ENCODE data around the gene SCNN1G.

The SCNN1G gene

DNA sequence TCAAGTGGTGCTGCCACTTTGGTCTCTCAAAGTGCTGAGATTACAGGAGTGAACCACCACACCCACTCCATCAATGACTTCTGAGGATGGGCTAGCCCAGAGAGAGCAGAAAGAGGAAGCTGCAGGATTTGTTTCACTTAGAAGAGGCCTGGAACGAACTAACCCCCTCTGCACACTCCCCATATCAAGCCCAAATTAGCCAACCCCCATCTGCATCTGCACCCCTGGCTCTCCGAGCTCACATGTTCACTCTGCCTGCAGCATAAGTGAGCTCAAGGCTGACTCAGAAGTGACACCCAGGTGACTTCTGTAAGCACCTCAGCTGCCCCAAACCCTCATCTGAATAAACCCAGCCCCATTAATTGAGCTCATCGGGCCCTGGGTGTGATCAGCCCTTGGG lies 4.8 kb downstream of the SCNN1G start:
- TF ChIP-seq, protein P1, sequence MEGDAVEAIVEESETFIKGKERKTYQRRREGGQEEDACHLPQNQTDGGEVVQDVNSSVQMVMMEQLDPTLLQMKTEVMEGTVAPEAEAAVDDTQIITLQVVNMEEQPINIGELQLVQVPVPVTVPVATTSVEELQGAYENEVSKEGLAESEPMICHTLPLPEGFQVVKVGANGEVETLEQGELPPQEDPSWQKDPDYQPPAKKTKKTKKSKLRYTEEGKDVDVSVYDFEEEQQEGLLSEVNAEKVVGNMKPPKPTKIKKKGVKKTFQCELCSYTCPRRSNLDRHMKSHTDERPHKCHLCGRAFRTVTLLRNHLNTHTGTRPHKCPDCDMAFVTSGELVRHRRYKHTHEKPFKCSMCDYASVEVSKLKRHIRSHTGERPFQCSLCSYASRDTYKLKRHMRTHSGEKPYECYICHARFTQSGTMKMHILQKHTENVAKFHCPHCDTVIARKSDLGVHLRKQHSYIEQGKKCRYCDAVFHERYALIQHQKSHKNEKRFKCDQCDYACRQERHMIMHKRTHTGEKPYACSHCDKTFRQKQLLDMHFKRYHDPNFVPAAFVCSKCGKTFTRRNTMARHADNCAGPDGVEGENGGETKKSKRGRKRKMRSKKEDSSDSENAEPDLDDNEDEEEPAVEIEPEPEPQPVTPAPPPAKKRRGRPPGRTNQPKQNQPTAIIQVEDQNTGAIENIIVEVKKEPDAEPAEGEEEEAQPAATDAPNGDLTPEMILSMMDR (IDR thresholded peaks at IDR 0.05; ENCODE audit: extremely low read depth, insufficient read depth, missing control alignments), result no peak
- DNase-seq (ENCODE audit: low spot score), result no peak
- in situ Hi-C loops (cut with MboI; ENCODE audit: low pct_unique_long_range_greater_than_20kb, low sequenced_read_pairs, unreplicated experiment), result loop anchor here (10.0 kb wide), 1 partner anchor 247 kb away; no protein-coding TSS in a partner anchor

DNA sequence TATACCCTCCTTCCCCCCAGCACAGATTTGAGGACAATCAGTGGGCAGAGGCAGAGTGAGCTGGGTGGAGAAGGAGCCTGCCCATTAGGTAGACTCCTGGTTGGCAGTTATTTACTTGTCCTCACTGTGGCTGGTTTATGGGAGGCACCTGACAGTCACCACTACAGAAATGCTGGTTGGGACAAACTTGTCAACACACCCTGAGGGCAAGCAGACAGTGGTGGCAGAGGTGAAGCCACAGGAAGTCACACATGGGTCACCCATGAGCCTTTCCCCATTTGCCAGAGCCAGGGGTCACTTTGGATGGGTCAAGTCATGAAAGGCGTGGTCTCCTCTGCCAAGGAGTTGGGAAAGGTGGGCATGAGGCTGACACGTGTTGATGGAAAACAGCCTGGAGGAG lies 6.4 kb downstream of the SCNN1G start:
- TF ChIP-seq, protein P1 (IDR thresholded peaks at IDR 0.05; ENCODE audit: extremely low read depth, insufficient read depth, missing control alignments), result no peak
- in situ Hi-C loops (cut with MboI; ENCODE audit: low pct_unique_long_range_greater_than_20kb, low sequenced_read_pairs, unreplicated experiment), result loop anchor here (10.0 kb wide), 1 partner anchor 246 kb away; no protein-coding TSS in a partner anchor
- no peak for DNase-seq (ENCODE audit: low spot score)

DNA sequence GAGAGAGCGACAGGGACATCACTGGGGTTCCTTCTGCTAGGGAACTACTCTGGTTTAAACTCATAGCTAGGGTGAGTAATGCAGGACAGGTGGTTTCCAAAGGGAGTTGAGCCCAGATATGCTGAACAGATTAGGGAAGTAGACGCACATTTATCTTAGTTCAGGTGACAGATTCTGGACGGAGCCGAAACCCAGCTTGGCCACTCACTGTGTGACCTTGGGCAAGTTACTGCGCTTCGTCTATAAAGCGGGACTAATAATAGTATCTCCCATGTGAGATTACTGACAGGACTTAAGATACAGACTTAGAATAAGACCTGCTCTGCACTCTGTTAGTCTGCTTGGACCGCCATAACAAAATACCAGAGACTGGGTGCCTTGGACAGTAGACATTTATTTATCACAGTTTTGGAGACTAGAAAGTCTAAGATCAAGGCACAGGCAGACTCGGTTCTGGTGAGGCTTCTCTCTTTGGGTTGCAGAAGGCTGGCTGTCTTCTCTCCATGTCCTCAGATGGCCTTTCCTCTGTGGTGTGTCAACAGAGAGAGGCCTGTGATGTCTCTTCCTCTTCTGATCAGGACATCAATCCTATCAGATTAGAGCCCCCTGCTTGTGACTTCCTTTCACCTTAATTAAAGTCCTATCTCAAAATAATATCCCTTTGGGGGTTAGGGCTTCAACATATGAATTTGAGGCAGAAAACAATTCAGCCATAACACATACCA lies 12.1 kb downstream of the SCNN1G start:
- in situ Hi-C loops (cut with MboI; ENCODE audit: low pct_unique_long_range_greater_than_20kb, low sequenced_read_pairs, unreplicated experiment), result no loop called here
- TF ChIP-seq, protein P1 (IDR thresholded peaks at IDR 0.05; ENCODE audit: extremely low read depth, insufficient read depth, missing control alignments), result no peak
- no peak for DNase-seq (ENCODE audit: low spot score)

- TF ChIP-seq, protein P1 (IDR thresholded peaks at IDR 0.05; ENCODE audit: extremely low read depth, insufficient read depth, missing control alignments), result no peak
- no peak for DNase-seq (ENCODE audit: low spot score)
- in situ Hi-C loops (cut with MboI; ENCODE audit: low pct_unique_long_range_greater_than_20kb, low sequenced_read_pairs, unreplicated experiment), result no loop called here
Observed at GRCh38 chr16:23195366-23195978, 12.9 kb downstream of the SCNN1G start.

- DNase-seq (ENCODE audit: low spot score), result no peak
- TF ChIP-seq, protein P1 (IDR thresholded peaks at IDR 0.05; ENCODE audit: extremely low read depth, insufficient read depth, missing control alignments), result no peak
- in situ Hi-C loops (cut with MboI; ENCODE audit: low pct_unique_long_range_greater_than_20kb, low sequenced_read_pairs, unreplicated experiment), result no loop called here
Observed at GRCh38 chr16:23196539-23196938, 14.0 kb downstream of the SCNN1G start.

DNA sequence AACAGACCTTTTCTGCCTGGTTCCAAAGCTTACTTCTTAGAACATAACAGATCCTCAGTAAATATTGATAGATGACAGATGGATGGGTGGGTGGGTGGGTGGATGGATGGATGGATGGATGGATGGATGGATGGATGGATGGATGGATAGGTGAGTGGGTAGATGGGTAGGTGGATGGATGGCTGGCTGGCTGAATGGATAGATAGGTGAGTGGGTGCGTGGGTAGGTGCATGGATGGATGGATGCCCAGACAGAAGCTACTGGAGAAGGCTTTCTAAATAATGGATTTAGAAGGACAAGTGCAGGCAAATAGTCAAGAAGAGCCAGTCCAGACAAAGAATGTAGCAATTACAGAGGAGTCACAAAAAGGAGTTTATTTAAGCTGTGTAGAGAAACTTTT lies 19.6 kb downstream of the SCNN1G start:
- in situ Hi-C loops (cut with MboI; ENCODE audit: low pct_unique_long_range_greater_than_20kb, low sequenced_read_pairs, unreplicated experiment), result no loop called here
- TF ChIP-seq, protein P1 (IDR thresholded peaks at IDR 0.05; ENCODE audit: extremely low read depth, insufficient read depth, missing control alignments), result no peak
- DNase-seq (ENCODE audit: low spot score), result no peak
